ENCODE results near the gene SLCO1B1. TPM values are rescaled to one million over a fixed set of nuclear protein-coding genes. Genes with fewer than 3 reads are reported as not detected.
A peak's percentile ranks its signal among the peaks of the same experiment; 100 is the strongest.

SLCO1B1 gene
- total RNA-seq, 1 donor from 2014 or later = 0.09 TPM

DNA sequence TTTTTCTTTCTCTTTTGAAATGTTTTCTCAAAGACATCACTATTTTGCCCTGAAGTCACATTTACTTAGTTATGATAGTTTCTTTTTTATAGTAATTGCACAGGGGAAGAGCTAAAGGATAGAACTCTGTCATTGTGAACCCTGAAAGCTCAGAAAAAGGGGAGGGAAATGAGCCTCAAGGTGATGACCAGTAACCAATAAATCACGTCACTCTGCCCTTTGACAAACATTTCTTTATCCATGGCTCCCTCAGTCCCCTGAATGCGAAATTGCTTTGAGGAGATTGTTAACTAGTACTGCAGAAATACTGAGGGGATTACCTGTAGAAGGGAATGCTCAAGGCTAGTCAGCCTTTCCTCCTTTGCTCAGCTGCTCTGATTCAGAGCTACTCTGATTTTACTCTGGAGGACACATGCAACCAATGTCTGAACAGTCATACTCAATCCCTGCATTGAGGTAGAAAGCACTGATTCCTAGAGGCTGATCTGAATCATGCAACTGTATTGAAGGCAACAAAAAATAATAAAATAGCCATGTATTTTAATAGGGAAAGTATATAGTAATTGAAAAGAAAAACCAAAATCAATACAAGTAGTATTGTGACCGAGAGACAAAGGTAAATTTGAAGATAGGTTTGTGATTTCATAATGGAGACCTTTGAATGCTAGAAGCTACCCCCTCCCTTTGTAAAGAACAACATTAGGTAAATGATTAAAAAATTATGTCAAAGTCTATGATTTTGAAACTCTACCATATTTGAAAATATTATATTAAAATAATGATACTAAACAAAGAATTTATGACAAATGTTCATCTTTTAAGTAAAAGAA lies 24.7 kb downstream of the SLCO1B1 start:
- DNase-seq (ENCODE audit: low spot score in 2 of 2, unreplicated experiment in 2 of 2) = no peak
- H3K27me3 Mint-ChIP-seq (ENCODE audit: low read depth) = no peaks in the 10 kb centered on the region
- no peak overlapping the region for H3K27ac Mint-ChIP-seq
- no peaks in the 10 kb centered on the region for H3K36me3 Mint-ChIP-seq
- H3K4me1 Mint-ChIP-seq = no peaks in the 10 kb centered on the region
- TF ChIP-seq, protein P1, sequence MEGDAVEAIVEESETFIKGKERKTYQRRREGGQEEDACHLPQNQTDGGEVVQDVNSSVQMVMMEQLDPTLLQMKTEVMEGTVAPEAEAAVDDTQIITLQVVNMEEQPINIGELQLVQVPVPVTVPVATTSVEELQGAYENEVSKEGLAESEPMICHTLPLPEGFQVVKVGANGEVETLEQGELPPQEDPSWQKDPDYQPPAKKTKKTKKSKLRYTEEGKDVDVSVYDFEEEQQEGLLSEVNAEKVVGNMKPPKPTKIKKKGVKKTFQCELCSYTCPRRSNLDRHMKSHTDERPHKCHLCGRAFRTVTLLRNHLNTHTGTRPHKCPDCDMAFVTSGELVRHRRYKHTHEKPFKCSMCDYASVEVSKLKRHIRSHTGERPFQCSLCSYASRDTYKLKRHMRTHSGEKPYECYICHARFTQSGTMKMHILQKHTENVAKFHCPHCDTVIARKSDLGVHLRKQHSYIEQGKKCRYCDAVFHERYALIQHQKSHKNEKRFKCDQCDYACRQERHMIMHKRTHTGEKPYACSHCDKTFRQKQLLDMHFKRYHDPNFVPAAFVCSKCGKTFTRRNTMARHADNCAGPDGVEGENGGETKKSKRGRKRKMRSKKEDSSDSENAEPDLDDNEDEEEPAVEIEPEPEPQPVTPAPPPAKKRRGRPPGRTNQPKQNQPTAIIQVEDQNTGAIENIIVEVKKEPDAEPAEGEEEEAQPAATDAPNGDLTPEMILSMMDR (IDR thresholded peaks at IDR 0.05; ENCODE audit: unreplicated experiment) = no peak
- H3K9me3 Mint-ChIP-seq = peaks cover 8% of the 10 kb centered on the region
- H3K4me3 Mint-ChIP-seq = no peak overlapping the region

DNA sequence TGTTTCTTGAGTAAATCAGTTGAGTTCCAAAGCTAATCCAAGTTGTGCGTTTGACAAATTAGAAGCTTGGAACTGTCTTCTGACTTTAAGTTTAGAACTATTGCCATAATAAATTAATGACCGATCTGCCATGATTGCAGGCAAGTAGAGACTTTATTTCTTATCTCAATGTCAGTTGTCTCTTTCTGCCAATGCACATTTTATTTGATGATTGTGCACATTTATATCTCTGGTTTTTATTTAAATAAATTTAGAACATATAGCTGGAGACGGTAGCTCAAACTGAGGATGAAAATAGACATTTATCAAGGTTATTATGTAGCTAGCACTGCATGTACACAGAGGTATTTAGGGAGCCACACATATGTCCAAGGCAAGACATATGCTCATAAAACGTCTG lies 34.1 kb downstream of the SLCO1B1 start:
- no peaks in the 10 kb centered on the region for H3K4me1 Mint-ChIP-seq
- no peak for DNase-seq (ENCODE audit: low spot score in 2 of 2, unreplicated experiment in 2 of 2)
- no peak overlapping the region for H3K4me3 Mint-ChIP-seq
- TF ChIP-seq, protein P1 (IDR thresholded peaks at IDR 0.05; ENCODE audit: unreplicated experiment) = no peak
- H3K27ac Mint-ChIP-seq = no peak overlapping the region
- H3K27me3 Mint-ChIP-seq (ENCODE audit: low read depth) = no peaks in the 10 kb centered on the region
- peaks cover 8% of the 10 kb centered on the region for H3K9me3 Mint-ChIP-seq
- H3K36me3 Mint-ChIP-seq = no peaks in the 10 kb centered on the region

DNA sequence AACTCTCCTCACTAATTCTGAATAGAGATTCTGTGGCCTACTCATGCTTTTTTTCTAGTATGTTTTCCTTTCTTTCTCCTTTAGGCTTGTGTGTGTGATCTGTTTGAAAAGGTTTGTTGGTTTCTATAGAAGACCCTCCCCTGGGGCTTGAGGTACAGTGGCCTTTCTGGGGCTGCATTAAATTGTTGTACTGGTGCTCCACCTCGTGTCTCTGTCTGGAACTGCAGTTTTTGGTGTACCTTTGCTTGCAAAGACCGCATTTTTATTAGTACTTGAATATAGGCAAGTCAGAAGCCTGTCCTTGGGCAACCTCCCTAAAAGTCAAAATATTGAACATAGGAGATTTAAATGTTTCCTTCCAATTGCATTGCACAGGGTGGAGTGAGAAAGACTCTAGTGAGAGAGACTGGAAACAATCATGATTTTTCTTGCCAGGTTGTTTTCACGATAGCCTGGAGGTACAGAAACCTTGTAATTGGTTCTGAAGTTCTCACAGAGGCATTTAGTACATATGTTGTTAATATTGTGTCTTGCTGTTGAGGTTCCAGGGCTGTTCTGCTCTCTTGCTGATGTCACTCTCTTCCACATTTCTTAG lies 39.0 kb downstream of the SLCO1B1 start:
- Mint-ChIP-seq H3K4me1 (no peaks in the 10 kb centered on the region), H3K27me3 (ENCODE audit: low read depth) (no peaks in the 10 kb centered on the region), H3K9me3 (peaks cover 7% of the 10 kb centered on the region), H3K36me3 (no peaks in the 10 kb centered on the region), H3K4me3 (no peak overlapping the region), H3K27ac (no peak overlapping the region)
- TF ChIP-seq, protein P1 (IDR thresholded peaks at IDR 0.05; ENCODE audit: unreplicated experiment) = peak; percentile 78
- peak in 1 of 2 experiments; percentile 76 for DNase-seq (ENCODE audit: low spot score in 2 of 2, unreplicated experiment in 2 of 2)

DNA sequence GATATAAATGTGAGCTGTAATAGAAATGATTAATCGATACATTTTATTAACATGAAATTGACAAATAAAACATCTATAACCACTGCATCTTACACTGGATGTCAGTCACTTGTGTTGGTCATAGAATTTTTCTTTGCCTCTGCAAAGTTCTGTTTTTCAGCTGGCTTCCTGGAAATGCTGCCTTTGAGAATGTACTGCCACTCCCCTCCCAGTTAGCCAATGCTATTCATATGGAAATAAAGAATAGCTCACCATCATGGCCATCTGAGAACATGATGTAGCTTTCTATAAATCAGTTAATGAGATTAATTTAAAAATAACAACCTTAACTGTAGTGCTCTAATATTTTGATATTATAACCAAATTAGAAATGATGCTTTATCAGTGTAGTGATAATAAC lies 41.1 kb downstream of the SLCO1B1 start:
- Mint-ChIP-seq H3K9me3 (peaks cover 7% of the 10 kb centered on the region), H3K4me3 (no peak overlapping the region), H3K4me1 (no peaks in the 10 kb centered on the region), H3K27ac (no peak overlapping the region), H3K27me3 (ENCODE audit: low read depth) (no peaks in the 10 kb centered on the region), H3K36me3 (no peaks in the 10 kb centered on the region)
- DNase-seq (ENCODE audit: low spot score in 2 of 2, unreplicated experiment in 2 of 2) = no peak
- TF ChIP-seq, protein P1 (IDR thresholded peaks at IDR 0.05; ENCODE audit: unreplicated experiment) = no peak

DNA sequence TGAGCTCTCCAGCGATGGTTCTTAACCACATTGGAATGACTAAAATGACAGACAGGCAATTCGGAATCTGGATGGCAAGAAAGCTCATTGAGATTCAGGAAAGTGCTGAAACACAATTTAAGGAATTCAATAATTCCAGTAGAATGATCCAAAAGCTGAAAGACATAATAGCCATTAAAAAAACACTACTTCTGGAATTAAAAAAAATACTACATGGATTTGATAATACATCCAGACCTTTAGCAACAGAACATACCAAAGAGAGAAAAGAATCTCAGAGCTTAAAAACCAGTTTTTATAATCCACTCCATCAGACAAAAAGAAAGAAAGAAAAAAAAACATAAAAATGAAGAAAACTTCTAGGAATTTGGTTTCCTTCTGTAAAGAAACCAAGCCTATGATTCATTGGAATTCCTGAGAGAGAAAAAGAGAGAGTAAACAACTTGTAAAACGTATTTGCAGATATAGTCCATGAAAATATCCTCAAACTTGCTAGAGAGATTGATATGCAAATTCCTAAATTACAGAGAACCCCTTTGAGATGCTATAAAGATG lies 52.8 kb downstream of the SLCO1B1 start:
- TF ChIP-seq, protein P1 (IDR thresholded peaks at IDR 0.05; ENCODE audit: unreplicated experiment) = no peak
- H3K27ac Mint-ChIP-seq = no peak overlapping the region
- H3K4me3 Mint-ChIP-seq = no peak overlapping the region
- no peaks in the 10 kb centered on the region for H3K27me3 Mint-ChIP-seq (ENCODE audit: low read depth)
- no peaks in the 10 kb centered on the region for H3K36me3 Mint-ChIP-seq
- H3K9me3 Mint-ChIP-seq = no peaks in the 10 kb centered on the region
- DNase-seq (ENCODE audit: low spot score in 2 of 2, unreplicated experiment in 2 of 2) = no peak
- H3K4me1 Mint-ChIP-seq = no peaks in the 10 kb centered on the region
